GM08714 (cell line): Measurements from ENCODE around the gene NGF.
"Not testable (repeated sequence)": the region's sequence is repeated elsewhere in the genome, so short reads cannot be mapped to it uniquely, and the experiment has no call there.

Experiments
- H3K4me3 ChIP-seq: fragments of 200-500 bp; sonication (Bioruptor generic); 2 replicates; pipeline ENCODE4 v1.5.1; 2014; ENCODE audit warnings: mild to moderate bottlenecking, low read length, inconsistent platforms
- ZNF274 ChIP-seq: IDR thresholded peaks from 2 replicates; pipeline ENCODE4 v1.6.1; 2012; ENCODE audit warnings: mild to moderate bottlenecking, low read depth, low read length

The NGF gene

GRCh38 chr1:115324649-115325420, 13.2 kb downstream of the NGF start:
- H3K4me3 ChIP-seq, result no peak overlapping the region
- TF ChIP-seq ZNF274, result no peak

GRCh38 chr1:115323366-115324004, 14.6 kb downstream of the NGF start:
- no peak overlapping the region for H3K4me3 ChIP-seq
- no peak for TF ChIP-seq ZNF274

GRCh38 chr1:115322631-115323030, 15.4 kb downstream of the NGF start:
- H3K4me3 ChIP-seq, result no peak overlapping the region
- TF ChIP-seq ZNF274, result no peak

GRCh38 chr1:115320377-115320776, 17.7 kb downstream of the NGF start:
- no peak overlapping the region for H3K4me3 ChIP-seq
- no peak for TF ChIP-seq ZNF274

GRCh38 chr1:115319706-115320105, 18.3 kb downstream of the NGF start:
- H3K4me3 ChIP-seq, result no peak overlapping the region
- TF ChIP-seq ZNF274, result no peak

- TF ChIP-seq ZNF274, result no peak
- no peak overlapping the region for H3K4me3 ChIP-seq
Observed at GRCh38 chr1:115317101-115318012, 20.7 kb downstream of the NGF start.

- no peak overlapping the region for H3K4me3 ChIP-seq
- no peak for TF ChIP-seq ZNF274
Observed at GRCh38 chr1:115314765-115315164, 23.3 kb downstream of the NGF start.

GRCh38 chr1:115314092-115314491, 24.0 kb downstream of the NGF start:
- no peak for TF ChIP-seq ZNF274
- no peak overlapping the region for H3K4me3 ChIP-seq

GRCh38 chr1:115313182-115313581, 24.9 kb downstream of the NGF start:
- no peak overlapping the region for H3K4me3 ChIP-seq
- TF ChIP-seq ZNF274, result no peak

GRCh38 chr1:115312742-115313141, 25.3 kb downstream of the NGF start:
- TF ChIP-seq ZNF274, result no peak

GRCh38 chr1:115311474-115311989, 26.5 kb downstream of the NGF start:
- no peak for TF ChIP-seq ZNF274

More at GRCh38 chr1:115312742-115313141, 25.3 kb downstream of the NGF start:
- no peak overlapping the region for H3K4me3 ChIP-seq

GRCh38 chr1:115310581-115311473, 27.2 kb downstream of the NGF start:
- no peak overlapping the region for H3K4me3 ChIP-seq
- TF ChIP-seq ZNF274, result no peak

More at GRCh38 chr1:115311474-115311989, 26.5 kb downstream of the NGF start:
- no peak overlapping the region for H3K4me3 ChIP-seq

- not testable (repeated sequence) for H3K4me3 ChIP-seq
Observed at GRCh38 chr1:115309504-115309903, 28.5 kb downstream of the NGF start.
